ENCODE results near the gene ERO1B.
A peak's percentile ranks its signal among the peaks of the same experiment; 100 is the strongest.
"Not testable (repeated sequence)": the region's sequence is repeated elsewhere in the genome, so short reads cannot be mapped to it uniquely, and the experiment has no call there.

ERO1B gene, protein sequence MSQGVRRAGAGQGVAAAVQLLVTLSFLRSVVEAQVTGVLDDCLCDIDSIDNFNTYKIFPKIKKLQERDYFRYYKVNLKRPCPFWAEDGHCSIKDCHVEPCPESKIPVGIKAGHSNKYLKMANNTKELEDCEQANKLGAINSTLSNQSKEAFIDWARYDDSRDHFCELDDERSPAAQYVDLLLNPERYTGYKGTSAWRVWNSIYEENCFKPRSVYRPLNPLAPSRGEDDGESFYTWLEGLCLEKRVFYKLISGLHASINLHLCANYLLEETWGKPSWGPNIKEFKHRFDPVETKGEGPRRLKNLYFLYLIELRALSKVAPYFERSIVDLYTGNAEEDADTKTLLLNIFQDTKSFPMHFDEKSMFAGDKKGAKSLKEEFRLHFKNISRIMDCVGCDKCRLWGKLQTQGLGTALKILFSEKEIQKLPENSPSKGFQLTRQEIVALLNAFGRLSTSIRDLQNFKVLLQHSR

DNA sequence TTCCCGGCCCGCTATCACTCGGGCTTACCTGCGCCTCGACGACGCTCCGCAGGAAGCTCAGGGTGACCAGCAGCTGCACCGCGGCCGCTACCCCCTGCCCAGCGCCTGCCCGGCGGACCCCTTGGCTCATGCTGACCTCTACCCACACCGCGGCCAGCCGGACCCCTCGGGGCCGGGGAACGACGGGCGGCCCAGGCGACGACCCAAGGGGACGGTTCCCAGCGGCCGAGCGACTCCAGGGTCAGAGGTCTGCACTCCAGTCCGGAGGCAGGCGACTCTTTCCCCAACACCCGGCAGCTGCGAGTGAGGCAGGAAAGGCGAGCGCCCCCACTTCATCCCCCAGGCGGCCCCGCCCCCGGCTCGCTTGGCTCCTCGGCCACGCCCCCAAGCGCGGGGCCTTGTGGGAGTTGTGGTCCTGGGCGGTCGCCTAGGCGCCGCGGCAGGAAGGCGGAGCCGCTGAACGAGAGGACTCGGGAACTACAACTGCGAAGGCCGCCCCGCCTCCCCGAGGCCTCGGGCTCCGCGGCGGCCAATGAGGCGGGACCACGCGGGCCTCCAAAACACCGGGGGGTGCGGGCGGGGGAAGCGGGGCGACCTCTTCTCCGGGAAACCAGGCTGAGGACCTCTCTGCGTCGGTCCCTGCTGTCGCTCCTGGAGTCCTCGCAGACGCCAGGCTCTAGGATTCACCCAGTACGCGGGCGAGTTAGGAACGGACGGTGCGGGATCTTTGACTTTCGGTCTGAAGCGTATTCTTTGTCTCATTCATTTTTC is at the start of gene ERO1B:
Gene ERO1B, minus strand, starts transcription at position 305 of the 771 bp plus-strand sequence. Its CDS starts 175 bp downstream, at position 130.
- DNase-seq (ENCODE audit: low read depth in 3 of 3, low spot score in 1 of 3), result peak; percentile 91 to 96 (median 93)

DNA sequence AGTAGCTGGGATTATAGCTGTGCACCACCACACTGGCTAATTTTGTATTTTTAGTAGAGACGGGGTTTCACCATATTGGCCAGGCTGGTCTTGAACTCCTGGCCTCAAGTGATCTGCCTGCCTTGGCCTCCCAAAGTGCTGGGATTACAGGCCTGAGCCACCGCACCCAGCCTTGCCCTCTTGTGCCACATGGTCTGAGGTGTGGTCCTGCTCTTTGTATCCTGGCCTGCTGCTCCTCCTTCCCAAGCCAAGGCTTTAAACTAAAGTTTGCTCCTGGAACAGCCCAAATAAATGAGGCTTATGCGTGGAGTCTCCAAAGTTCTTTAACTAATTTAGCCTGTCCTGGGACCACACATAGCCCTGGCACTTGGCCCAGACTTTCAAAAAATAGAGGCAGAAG is 49.7 kb upstream of the ERO1B start:
- not testable (repeated sequence) for DNase-seq (ENCODE audit: low read depth in 3 of 3, low spot score in 1 of 3)

DNA sequence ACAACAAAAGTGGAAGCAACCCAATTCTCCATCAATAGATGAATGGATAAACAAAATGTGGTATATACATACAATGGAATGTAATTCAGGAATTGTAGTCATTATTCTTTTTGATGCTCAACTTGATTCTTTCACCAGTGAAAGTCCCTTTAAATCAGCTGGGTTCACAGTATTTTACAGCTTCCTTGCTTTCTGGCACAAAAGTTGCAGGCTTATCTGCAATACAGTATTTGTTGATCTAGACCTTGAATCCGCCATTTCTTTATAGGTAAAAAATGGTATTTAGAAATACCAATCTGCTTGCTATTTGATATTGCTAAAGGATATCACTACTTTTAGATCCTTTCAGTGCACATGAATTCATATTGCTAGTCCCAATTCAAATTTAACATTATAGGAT is 44.7 kb upstream of the ERO1B start:
- DNase-seq (ENCODE audit: low read depth in 3 of 3, low spot score in 1 of 3), result no peak

DNA sequence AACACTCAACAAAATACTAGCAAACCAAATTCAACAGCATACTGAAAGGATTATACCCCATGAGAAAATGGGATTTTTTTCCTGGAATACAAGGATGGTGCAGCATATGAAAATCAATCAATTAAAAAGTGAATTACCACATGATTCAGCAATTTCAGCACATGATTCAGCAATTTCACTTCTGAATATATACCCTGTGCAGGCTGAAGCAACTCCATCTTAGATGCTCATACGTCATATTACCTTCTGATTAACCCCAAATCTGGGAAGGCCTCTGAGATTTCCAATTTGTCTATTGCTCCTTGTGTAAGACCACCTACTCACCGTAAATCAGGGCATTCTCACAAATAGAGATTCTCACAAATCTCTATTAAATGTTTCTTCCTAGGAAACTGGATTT is 43.8 kb upstream of the ERO1B start:
- no peak for DNase-seq (ENCODE audit: low read depth in 3 of 3, low spot score in 1 of 3)

DNA sequence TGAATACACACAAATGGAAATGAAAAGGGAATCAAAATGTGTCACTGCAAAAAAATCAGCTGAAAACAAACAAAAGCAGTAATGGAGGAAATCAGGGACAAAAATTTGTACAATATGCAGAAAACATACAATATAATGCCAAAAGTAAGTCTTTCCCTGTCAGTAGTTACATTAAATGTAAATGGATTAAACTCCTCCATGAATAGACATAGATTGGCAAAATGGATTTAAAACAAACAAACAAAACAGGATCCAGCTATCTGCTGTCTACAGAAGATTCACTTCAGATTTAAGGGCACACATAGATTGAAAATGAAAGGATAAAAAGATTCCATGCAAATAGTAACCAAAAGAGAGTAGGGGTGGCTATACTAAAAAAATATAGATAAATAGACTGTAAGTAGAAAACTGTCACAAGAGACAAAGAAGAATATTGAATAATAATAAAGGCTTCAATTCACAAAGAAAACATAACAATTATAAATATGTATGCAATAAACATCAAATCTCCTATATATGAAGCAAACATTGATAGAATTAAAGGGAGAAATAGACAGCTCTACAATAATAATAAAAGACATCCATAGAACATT is 42.2 kb upstream of the ERO1B start:
- DNase-seq (ENCODE audit: low read depth in 3 of 3, low spot score in 1 of 3), result no peak

DNA sequence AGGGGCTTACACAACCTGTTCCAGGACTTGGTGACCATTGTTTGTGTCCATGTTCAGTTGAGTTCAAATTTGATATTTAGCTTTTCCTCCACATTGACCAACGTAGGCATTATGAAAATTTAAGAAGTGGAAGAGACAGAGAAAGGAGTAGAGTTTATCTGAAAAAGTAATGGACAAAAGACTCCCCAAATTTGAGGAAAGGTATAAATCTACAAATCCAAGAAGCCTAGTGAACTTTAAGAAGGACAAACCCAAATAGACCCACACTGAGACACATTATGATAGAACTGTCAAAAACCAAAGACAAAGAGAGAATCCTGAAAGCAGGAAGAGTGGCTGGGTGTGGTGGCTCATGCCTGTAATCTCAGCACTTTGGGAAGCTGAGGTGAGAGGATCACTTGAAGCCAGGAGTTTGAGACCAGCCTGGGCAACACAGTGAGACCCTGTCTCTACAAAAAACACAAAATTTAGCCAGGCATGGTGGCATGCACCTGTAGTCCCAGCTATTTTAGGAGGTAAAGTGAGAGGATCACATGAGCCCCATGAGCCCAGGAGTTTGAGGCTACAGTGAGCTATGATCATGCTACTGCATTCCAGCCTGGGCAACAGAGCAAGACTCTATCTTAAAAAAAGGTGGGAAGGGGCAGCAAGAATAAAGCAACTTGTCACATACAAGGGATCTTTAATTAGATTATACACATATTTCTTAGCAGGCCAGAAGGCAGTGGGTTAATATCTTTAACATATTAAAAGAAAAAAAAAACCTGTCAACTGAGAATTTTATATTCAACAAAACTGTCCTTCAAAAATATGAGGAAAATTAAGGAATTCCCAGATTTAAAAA is 41.0 kb upstream of the ERO1B start:
- DNase-seq (ENCODE audit: low read depth in 3 of 3, low spot score in 1 of 3), result no peak

DNA sequence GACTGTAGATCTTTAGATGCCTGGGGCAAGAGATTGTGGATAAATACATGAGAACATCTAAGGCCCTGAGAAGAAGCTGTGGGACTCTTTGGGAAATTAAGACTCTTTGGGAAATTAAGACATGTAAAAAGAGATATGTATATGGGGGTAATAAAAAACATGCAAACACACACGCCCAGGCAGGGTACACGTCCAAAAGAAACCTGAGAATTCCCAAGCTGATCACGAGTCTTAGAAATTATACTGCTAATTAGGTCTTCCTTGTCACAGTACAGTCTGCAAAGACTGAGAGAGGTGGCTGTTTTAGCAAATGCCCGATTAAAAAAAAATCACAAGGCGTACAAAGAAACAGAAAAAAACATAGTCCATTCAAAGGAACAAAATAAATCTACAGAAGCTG is 39.3 kb upstream of the ERO1B start:
- DNase-seq (ENCODE audit: low read depth in 3 of 3, low spot score in 1 of 3), result no peak

DNA sequence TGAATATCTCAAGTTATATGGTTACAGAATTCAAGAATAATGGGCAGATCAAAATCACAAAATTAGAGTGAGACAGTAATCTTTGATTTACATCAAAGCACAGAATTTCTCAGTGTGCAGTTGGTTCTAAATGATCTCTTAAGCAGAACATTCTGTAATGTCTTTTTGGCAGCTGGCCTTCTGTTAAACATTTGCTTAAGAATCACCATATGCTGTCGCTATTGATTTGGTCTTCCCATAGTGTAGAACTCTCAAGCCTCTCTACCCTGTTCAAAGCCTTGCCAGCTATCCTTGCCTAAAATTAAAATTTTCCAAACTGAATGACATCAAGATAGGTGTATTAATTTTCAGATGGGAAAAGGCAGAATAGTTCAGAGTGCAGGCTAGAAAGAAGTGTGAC is 38.9 kb upstream of the ERO1B start:
- DNase-seq (ENCODE audit: low read depth in 3 of 3, low spot score in 1 of 3), result no peak

DNA sequence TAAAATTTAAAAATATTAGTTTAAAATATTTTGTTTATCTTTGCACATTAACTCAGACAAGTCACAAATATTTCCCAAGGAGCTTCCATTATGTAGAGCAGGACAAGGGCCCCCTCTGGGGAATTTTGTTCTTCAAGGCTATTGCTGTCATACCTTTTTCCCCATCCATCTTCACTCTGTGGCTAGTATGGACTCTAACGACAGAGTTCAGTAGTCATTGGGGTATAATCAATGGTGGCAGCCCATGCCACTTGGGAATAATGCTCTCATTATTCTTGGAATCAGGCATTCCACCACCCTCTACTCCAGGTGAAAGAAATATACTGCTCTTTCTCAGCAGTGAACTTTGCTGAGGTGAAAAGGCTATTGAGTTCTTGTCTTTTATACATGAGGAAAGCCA is 38.5 kb upstream of the ERO1B start:
- no peak for DNase-seq (ENCODE audit: low read depth in 3 of 3, low spot score in 1 of 3)

DNA sequence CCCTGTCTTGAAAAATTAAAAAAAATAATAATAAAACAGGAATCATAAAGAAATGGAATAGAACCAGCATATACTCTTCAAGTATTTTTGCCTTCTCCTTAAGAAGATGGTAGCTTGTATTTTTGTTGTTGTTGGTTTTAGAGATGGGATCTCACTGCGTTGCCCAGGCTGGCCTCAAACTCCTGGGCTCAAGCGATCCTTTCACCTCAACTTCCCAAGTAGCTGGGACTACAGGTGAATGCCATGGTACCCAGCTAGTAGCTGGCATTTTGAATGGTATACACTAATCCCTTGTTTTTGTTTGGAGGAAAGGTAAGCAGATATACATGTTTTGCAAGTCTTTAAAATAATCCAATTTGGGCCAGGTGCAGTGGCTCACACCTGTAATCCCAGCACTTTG is 34.7 kb upstream of the ERO1B start:
- no peak for DNase-seq (ENCODE audit: low read depth in 3 of 3, low spot score in 1 of 3)

DNA sequence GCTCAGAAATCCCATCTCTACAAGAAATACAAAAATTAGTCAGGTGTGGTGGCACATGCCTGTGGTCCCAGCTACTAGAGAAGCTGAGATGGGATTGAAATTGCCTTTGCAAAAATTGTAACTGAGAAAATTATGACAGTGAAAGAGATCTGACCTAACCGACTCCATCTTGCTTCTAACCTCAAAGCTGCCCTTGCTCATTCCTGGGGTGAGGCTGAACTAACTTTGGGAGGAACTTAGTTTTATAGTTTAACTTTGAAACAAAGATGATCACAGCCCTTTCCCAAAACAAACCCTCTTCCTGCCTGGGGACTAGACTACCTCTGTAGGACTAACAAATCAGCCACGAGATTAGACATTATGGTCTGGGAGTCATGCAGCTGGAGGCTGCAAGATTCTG is 33.8 kb upstream of the ERO1B start:
- no peak for DNase-seq (ENCODE audit: low read depth in 3 of 3, low spot score in 1 of 3)

DNA sequence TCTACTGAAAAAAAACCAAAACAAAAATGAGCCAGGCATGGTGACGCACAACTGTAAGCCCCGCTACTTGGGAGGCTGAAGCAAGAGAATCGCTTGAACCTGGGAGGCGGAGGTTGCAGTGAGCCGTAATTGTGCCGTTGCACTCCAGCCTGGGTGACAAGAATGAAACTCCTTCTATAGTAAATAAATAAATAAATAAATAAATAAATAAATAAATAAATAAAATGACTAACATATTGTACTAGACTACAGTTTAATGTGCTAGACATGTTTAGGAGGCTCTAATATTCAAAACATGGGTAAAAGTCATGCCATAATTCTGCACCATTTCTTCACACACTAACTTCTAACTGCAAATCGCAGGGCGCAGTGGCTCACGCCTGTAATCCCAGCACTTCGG is 33.3 kb upstream of the ERO1B start:
- DNase-seq (ENCODE audit: low read depth in 3 of 3, low spot score in 1 of 3), result no peak

DNA sequence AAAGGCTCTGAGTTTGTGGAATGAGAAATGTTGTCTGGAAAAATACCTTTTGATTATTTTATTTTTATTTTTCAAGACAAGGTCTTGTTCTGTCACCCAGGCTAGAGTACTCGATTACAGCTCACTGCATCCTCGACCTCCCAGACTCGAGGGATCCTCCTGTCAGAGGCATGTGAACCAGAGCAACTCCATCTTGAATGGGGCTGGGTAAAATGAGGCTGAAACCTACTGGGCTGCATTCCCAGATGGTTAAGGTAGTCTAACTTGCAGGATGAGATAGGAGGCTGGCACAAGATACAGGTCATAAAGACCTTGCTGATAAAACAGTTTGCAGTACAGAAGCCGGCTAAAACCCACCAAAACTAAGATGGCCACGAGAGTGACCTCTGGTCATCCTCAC is 32.3 kb upstream of the ERO1B start:
- not testable (repeated sequence) for DNase-seq (ENCODE audit: low read depth in 3 of 3, low spot score in 1 of 3)

DNA sequence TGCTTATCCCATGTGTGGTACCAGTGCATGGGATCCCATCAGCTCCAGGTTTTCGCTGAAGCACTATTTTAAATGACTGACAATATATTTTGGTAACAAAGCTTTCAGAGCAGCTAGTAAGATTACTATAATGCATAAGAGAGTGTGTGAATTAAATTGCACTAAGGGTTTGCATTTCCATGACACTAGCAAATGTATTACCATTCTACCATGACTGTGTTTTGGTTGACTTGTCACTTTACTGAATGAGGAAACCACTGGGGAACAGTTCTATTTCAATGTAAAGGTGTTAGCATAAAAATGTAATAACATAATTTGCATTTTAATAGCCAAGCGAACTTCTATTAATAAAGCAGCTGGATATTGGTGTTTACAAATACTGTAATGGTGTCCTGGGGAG is 31.7 kb upstream of the ERO1B start:
- DNase-seq (ENCODE audit: low read depth in 3 of 3, low spot score in 1 of 3), result no peak

DNA sequence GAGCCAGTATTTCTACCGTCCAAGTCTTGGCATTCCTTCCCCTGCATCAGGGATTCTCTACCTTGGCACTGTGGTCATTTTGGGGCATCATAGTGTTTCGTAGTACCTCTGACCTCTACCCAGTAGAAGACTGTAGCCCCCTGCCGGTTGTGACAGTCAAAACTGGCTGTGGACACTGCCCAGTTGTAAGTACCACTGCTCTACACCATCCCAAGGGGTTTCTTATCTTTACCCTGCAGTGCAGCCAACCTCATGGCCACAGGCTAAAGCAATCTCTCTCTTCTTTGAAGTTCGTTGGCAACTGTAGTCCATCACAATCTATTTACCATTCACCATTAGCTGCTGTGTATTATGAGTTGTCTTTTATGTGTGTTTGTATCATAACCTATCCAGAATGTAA is 29.3 kb upstream of the ERO1B start:
- no peak for DNase-seq (ENCODE audit: low read depth in 3 of 3, low spot score in 1 of 3)

DNA sequence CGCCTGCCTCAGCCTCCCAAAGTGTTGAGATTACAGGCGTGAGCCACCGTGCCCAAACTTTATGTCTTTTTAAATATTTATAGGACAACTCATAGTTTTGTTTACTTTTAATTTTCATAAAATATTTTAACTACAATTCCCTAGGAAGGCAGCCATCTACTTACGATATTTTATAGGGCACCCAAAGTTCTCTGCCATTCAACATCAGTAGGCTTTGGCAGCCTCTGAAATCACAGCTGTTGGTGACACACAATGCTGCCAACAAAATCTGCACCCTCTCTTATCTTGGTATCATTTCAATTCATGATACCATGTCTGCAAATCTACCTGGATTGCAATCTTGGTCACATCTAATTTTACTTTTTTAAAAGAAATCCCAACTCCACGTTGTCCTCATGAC is 27.1 kb upstream of the ERO1B start:
- DNase-seq (ENCODE audit: low read depth in 3 of 3, low spot score in 1 of 3), result no peak

DNA sequence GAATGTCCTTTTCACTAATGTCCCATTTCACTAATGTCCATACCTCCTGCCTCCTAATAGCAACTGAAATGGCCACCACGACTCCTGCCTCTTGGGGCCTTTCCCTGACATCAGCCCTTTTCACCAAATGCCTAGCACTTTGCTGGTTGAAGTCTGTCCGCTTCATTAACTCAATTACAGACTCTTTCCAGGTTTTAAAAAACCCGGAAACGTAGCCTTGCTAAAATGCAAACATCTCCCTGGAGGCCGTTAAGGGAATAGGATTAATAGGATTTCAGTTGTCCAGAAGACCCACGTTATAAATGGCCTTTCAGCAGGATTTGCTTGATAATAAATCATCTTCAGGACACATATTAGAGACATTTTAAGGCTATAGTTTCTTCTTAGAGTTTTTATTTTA is 25.7 kb upstream of the ERO1B start:
- no peak for DNase-seq (ENCODE audit: low read depth in 3 of 3, low spot score in 1 of 3)

DNA sequence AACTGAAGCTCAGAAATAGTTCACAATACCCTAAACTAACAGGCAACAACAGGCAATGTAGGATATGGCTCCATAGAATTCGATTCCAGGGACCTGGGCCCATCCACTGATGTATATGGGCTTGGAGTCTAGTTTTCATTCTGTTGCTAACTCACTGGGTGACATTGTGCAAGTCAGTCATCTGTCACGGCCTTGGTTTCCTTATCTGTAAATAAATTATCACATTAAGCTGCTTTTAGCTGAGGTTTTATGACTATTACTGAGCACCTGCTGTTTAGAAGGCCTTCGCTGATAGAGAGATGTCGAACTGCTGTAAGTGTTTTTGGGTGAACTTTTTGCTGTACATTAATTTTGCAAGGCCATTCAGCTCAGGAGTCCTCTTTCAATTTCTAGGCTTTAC is 22.9 kb upstream of the ERO1B start:
- DNase-seq (ENCODE audit: low read depth in 3 of 3, low spot score in 1 of 3), result no peak

DNA sequence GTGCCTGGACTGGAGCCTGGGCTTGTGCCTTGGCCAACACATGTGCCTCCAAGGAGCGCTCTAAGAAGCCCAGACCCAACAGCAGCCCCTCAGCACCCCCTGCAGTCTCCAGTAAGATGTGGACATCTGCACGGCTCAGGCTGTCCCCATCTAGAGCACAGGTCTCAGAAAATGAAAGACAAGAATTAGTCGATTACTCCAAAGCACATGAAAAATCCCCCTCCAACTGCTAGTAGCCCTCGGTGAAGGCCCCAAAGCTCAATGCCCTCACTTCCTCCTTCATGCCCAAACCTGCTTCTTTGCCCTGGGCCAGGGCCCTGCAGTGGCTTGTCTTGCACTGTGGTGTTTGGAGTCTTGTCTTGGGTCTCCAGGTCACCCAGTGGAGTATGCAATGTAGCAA is 21.9 kb upstream of the ERO1B start:
- DNase-seq (ENCODE audit: low read depth in 3 of 3, low spot score in 1 of 3), result no peak

DNA sequence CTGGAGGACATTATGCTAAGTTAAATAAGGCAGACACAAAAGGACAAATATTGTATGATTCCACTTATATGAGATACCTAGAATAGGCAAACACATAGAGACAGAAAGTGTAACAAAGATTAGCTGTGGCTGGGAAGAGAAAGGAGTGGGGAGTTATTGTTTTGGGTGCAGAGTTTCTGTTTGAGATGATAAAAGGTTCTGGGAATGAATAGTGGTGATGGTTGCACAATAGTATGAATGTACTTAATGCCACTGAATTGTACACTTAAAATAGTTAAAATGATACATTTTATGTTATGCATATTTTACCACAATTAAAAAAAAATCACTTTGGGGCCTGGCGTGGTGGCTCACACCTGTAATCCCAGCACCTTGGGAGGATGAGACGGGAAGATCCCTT is 21.2 kb upstream of the ERO1B start:
- no peak for DNase-seq (ENCODE audit: low read depth in 3 of 3, low spot score in 1 of 3)

DNA sequence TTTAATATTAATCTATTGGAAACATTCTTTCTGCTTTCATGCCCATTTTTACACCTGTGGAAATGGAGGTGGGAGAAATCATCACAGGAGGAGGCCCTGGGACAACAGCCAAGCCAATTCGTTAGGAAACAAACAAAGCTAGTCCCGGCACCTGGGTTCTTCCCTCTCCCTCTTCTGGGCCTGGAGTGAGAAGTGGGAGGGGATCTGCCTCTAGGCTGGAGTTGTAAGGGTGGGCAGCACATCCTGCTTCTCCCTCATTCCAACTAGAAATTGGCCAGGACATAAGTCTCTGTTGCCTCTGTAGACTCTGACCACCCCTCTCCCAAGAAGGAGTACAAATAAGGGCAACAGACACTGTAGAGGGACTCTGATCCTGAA is 20.2 kb upstream of the ERO1B start:
- no peak for DNase-seq (ENCODE audit: low read depth in 3 of 3, low spot score in 1 of 3)

Measured in stimulated activated CD4-positive, alpha-beta T cell treated with anti-CD3 and anti-CD28 coated beads, TNF-alpha, amount 100 ng/mL, for 1 hour (primary cell).